ENCODE data around the gene IGHMBP2.

The IGHMBP2 gene

DNA sequence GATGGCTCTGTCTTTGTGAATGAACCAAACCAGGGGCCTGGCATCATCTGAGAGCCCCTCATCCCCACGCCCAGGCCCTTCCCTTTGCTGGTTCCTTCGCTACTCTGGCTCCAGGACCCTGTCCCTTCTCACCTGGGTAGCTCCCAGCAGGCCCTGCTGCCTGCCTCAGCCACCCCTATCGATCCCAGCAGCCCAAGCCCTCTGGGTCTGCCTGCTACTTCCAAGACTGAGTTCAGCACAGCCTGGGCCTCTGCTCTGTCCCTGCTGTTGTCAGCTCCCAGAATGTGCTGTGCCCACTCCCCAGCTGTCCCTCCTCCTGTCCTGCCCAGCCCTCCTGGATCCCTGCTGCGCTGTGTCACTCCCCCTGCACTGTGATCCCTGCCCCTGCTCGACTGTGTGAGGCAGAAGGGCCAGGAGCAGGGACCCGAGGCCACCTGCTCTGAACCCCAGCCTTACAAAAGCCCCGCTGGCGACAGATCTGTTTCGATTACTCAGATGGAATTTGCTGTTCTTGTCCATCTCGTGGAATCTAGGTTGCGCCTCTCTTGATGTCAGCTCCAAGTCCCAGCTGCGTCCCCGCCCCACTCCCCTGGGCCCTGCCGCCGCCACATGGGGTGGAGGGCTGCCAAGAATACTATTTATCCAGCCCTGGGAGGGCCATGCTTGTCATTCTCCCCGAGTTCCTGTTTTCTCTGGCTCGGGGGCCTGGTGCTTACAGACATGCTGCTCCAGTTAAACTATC is 13.0 kb upstream of the IGHMBP2 start:
- no peak for DNase-seq (ENCODE audit: extremely low spot score)
- TF ChIP-seq, protein P1, sequence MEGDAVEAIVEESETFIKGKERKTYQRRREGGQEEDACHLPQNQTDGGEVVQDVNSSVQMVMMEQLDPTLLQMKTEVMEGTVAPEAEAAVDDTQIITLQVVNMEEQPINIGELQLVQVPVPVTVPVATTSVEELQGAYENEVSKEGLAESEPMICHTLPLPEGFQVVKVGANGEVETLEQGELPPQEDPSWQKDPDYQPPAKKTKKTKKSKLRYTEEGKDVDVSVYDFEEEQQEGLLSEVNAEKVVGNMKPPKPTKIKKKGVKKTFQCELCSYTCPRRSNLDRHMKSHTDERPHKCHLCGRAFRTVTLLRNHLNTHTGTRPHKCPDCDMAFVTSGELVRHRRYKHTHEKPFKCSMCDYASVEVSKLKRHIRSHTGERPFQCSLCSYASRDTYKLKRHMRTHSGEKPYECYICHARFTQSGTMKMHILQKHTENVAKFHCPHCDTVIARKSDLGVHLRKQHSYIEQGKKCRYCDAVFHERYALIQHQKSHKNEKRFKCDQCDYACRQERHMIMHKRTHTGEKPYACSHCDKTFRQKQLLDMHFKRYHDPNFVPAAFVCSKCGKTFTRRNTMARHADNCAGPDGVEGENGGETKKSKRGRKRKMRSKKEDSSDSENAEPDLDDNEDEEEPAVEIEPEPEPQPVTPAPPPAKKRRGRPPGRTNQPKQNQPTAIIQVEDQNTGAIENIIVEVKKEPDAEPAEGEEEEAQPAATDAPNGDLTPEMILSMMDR (IDR thresholded peaks at IDR 0.05; ENCODE audit: control extremely low read depth, extremely low read depth, low read depth, missing control alignments) = no peak
- CTCF ChIA-PET = interaction anchor here (1.0 to 1.7 kb wide), 4 partner anchors 8 to 48 kb away, joined by 3 to 4 read pairs (median 4); no protein-coding TSS in a partner anchor
- POLR2A ChIA-PET = no interaction called here

DNA sequence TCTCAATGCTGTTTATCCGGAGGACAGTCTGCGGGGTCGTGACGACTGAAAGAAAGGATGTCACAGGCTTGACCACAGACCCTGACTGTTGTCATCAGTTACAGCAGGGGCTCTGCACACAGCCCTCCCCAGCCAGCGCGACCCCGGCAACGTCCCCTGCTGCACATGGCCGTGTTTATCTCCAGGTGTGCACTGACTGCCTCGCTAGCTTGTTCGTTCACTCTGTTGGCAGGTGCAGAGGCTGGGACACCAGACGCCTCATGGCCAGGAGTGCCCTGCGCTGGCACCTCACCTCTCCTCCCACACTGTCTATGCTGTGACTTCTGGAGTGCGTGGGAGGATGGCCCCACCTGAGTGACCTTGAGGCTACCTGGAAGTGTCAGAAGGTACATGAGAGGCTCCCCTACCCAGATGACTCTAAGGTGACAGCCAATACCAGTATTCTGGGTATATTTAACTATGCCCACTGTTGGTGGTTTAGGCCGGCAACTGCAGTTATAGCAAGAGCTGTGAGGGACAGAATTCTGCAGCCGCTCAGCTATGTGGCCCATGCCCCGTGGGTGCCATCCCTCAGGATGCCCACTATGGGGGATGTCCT is 12.2 kb upstream of the IGHMBP2 start:
- TF ChIP-seq, protein P1 (IDR thresholded peaks at IDR 0.05; ENCODE audit: control extremely low read depth, extremely low read depth, low read depth, missing control alignments) = no peak
- ChIA-PET CTCF (no interaction called here), POLR2A (no interaction called here)
- no peak for DNase-seq (ENCODE audit: extremely low spot score)

DNA sequence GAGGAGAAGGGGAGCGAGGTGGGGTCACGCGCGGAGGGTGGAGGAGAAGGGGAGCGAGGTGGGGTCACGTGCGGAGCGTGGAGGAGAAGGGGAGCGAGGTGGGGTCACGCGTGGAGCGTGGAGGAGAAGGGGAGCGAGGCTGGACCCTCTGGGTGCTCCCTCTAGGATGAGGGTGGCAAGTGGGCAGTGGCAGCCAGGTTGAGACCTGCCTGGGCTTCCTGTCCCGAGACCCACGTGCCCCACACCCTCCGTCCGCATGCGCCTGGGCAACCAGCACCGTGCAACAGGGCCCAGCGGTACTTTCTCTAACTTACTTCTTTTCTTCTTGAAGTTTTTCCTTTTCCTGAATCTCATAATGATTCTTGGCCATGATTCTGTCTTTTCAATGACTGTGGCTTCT is 11.1 kb upstream of the IGHMBP2 start:
- ChIA-PET POLR2A (no interaction called here), CTCF (no interaction called here)

DNA sequence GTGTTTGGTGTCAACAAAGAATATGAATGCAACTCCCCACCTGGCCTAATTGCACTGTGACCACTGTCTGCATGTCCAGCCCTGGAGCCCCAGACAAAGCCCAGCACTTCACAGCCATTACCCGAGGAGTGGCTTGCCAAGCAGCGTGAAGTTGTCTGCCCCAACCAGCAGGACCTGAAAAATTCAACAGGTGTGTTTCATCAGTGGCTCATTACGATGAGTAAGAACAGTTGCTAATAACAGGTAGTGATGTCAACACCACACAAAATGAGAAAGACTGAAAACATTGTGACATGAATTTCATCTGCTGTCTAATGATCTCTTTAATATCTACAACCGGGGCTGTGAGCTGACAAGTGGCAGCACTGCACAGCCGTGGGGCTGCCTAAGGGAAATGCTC is 10.4 kb upstream of the IGHMBP2 start:
- CTCF ChIA-PET = no interaction called here
- POLR2A ChIA-PET = no interaction called here
- DNase-seq (ENCODE audit: extremely low spot score) = no peak
- TF ChIP-seq, protein P1 (IDR thresholded peaks at IDR 0.05; ENCODE audit: control extremely low read depth, extremely low read depth, low read depth, missing control alignments) = no peak

More for the DNA sequence above, 11.1 kb upstream of the IGHMBP2 start:
- DNase-seq (ENCODE audit: extremely low spot score) = no peak
- TF ChIP-seq, protein P1 (IDR thresholded peaks at IDR 0.05; ENCODE audit: control extremely low read depth, extremely low read depth, low read depth, missing control alignments) = no peak

DNA sequence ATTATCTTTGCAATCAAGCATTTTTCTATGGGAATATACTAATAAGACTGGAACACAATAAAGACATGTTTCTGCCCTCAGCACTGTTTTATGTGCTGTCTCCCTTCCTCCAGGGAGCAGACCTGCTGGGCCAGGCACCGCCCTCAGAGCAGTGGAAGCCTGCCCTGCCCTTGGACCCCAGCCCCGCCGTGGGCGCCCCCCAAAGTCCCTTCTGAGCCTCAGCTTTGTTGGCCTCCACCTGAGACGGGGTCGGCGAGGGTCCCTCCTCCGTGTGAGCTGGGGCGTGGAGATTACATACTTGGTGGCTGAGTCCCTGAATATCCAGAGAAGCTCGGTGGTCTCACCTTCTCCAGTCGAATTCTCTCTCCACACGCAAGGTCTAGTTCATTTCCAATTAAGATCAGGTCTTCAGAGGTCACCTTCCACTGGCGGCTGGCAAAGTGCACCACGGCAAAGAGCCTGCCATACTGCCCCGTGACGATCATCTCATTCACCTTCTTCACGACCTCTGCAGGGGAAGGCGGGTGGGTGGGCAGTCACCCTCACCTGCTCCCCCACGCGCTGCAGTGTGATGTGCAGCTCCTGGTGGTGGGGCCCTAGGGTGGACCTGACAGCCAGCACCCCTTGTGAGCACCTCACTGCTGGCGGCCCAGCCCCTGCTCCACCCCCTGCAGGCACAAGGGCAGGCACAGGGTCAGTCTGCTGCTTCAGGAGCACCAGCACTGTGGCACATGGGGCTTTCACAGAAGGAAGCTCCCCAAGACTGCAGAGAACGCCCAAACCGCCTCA is 7.3 kb upstream of the IGHMBP2 start:
- CTCF ChIA-PET = interaction anchor here (1.1 kb wide), 1 partner anchor 52 kb away, joined by 3 read pairs; no protein-coding TSS in a partner anchor
- TF ChIP-seq, protein P1 (IDR thresholded peaks at IDR 0.05; ENCODE audit: control extremely low read depth, extremely low read depth, low read depth, missing control alignments) = no peak
- DNase-seq (ENCODE audit: extremely low spot score) = no peak
- POLR2A ChIA-PET = no interaction called here

DNA sequence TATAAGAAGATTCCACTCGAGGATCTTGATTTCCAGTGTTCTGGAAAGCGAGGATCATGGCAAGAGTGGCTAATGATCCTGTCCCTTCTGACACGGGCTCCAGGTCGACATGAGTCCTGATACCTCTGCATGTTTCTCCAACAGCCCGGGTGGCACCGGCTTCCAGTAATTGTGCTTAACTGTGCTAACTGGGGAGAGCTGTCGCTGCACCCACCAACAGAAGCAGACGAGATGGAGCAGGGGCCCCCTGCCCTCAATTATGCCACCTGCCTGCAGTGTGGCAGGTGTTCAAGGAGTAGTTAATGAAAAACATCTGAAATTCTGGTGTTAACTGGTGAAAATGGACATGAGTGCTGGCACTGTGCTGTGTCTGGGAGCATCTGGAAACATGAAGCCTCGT is 6.2 kb upstream of the IGHMBP2 start:
- POLR2A ChIA-PET = no interaction called here
- CTCF ChIA-PET = no interaction called here
- DNase-seq (ENCODE audit: extremely low spot score) = no peak
- TF ChIP-seq, protein P1 (IDR thresholded peaks at IDR 0.05; ENCODE audit: control extremely low read depth, extremely low read depth, low read depth, missing control alignments) = no peak

Measured in GM10248 (cell line).